Measurements from ENCODE around the gene ZCCHC8. TPM values are rescaled to one million over a fixed set of nuclear protein-coding genes. Genes with fewer than 3 reads are reported as not detected.

The ZCCHC8 gene
- total and polyA plus RNA-seq, 2 of the 4 experiments (the other 2 are of a cell fraction) = 9.5 to 12.7 TPM

GRCh38 chr12:122526683-122527477, 26.1 kb upstream of the ZCCHC8 start, which contains the start of the genes KNTC1 and RSRC2 (continued):
- TF ChIP-seq MXI1 (IDR thresholded peaks at IDR 0.05; ENCODE audit: borderline replicate concordance, low read depth, low read length) (peak; percentile 57; the same call in 1 of the 2 replicates), RAD21 (IDR thresholded peaks at IDR 0.05; ENCODE audit: low read length) (no peak), MAZ (IDR thresholded peaks at IDR 0.05; ENCODE audit: borderline replicate concordance, low read depth, low read length) (peak; percentile 98), USF2 (IDR thresholded peaks at IDR 0.05; ENCODE audit: low read depth, low read length) (no peak)

Measured in IMR-90 (cell line).